Body of pancreas (tissue), 4 donors: ENCODE measurements around the gene DOC2A.

Experiments
- CTCF ChIP-seq, 7 experiments: fragments of 450-650 bp in 4 of 7; fragments of 200-600 bp in 3 of 7; sonication (generic) in 3 of 7; IDR thresholded peaks; one replicate each; pipeline ENCODE4 v1.5.1; 2016 to 2019; ENCODE audit warnings: antibody characterized with exemption in 7 of 7
- POLR2A ChIP-seq, 3 donors: fragments of 450-650 bp; IDR thresholded peaks; one replicate each; pipeline ENCODE4 v1.6.1; 2016; ENCODE audit warnings: antibody characterized with exemption in 3 of 3, mild to moderate bottlenecking in 2 of 3

GRCh38 chr16:29962344-29962994 is 48.4 kb downstream of the DOC2A start:
- TF ChIP-seq CTCF (IDR thresholded peaks at IDR 0.05) (no peak), POLR2A (IDR thresholded peaks at IDR 0.05) (peak in 1 of 3 donors; percentile 25)
